Breast epithelium (tissue), 4 donors: ENCODE measurements around the gene WDPCP. TPM values are rescaled to one million over a fixed set of nuclear protein-coding genes. Genes with fewer than 3 reads are reported as not detected.

Experiments
- DNase-seq, 2 donors: peaks; one replicate each; pipeline ENCODE4 v3.0.0-alpha.2; 2019; ENCODE audit warnings: low spot score in 2 of 2
- H3K27ac ChIP-seq, 2 donors: fragments of 200-600 bp; sonication (generic) in 1 of 2; one replicate each; pipeline ENCODE4 v1.5.1; 2016 to 2019; ENCODE audit warnings: mild to moderate bottlenecking in 1 of 2
- H3K27me3 ChIP-seq, 2 donors: fragments of 200-600 bp; sonication (generic) in 1 of 2; one replicate each; pipeline versions ENCODE4 v1.5.1 to v1.6.0; 2017 to 2019; ENCODE audit warnings: control low read depth in 1 of 2, mild to moderate bottlenecking in 1 of 2
- H3K36me3 ChIP-seq: fragments of 200-600 bp; one replicate; pipeline ENCODE4 v1.5.1; 2019
- H3K4me1 ChIP-seq, 2 donors: fragments of 200-600 bp; sonication (generic); one replicate each; pipeline ENCODE4 v1.5.1; 2016 to 2019; ENCODE audit warnings: control low read depth in 1 of 2
- H3K4me3 ChIP-seq, 3 donors: fragments of 200-600 bp; sonication (generic); 1 replicate in 2 of 3; 2 replicates in 1 of 3; pipeline ENCODE4 v1.5.1; 2016 to 2019; ENCODE audit warnings: mild to moderate bottlenecking in 3 of 3, moderate library complexity in 2 of 3
- H3K9me3 ChIP-seq, 2 donors: fragments of 200-600 bp; sonication (generic) in 1 of 2; one replicate each; pipeline ENCODE4 v1.5.1; 2016 to 2019; ENCODE audit warnings: control low read depth in 1 of 2
- POLR2A ChIP-seq: fragments of 450-650 bp; IDR thresholded peaks from one replicate; pipeline ENCODE4 v1.6.1; 2016; ENCODE audit warnings: antibody characterized with exemption, mild to moderate bottlenecking, moderate library complexity
- POLR2AphosphoS5 ChIP-seq, 3 donors: sonication (generic); formaldehyde crosslinking; IDR thresholded peaks; one replicate each; pipeline ENCODE4 v1.6.1; 2017; ENCODE audit warnings: antibody characterized with exemption in 3 of 3
- intact Hi-C: fragments of 100-400 bp; cut with DNase I; formaldehyde crosslinking; loops from one replicate; pipeline ENCODE4 v1.15.1; 2023; ENCODE audit warnings: low total_unique reads
- total RNA-seq, 3 donors: library from RNA; depleted of rRNA; stranded (reverse); fragments of >200 nt; gene quantifications; one replicate each; pipeline ENCODE4 v1.1.0, GENCODE V29; 2016
- TF ChIP-seq, protein P1 (sequence below), 3 donors: fragments of 450-650 bp; IDR thresholded peaks; one replicate each; pipeline ENCODE4 v1.5.1; 2016 to 2017; ENCODE audit warnings: antibody characterized with exemption in 3 of 3, mild to moderate bottlenecking in 3 of 3, moderate library complexity in 3 of 3

Gene WDPCP
- total RNA-seq, 3 donors from 2014 or later: 25.2 to 37.4 (median 29.4) TPM

- TF ChIP-seq POLR2AphosphoS5 (IDR thresholded peaks at IDR 0.05): no peak
- TF ChIP-seq, protein P1, sequence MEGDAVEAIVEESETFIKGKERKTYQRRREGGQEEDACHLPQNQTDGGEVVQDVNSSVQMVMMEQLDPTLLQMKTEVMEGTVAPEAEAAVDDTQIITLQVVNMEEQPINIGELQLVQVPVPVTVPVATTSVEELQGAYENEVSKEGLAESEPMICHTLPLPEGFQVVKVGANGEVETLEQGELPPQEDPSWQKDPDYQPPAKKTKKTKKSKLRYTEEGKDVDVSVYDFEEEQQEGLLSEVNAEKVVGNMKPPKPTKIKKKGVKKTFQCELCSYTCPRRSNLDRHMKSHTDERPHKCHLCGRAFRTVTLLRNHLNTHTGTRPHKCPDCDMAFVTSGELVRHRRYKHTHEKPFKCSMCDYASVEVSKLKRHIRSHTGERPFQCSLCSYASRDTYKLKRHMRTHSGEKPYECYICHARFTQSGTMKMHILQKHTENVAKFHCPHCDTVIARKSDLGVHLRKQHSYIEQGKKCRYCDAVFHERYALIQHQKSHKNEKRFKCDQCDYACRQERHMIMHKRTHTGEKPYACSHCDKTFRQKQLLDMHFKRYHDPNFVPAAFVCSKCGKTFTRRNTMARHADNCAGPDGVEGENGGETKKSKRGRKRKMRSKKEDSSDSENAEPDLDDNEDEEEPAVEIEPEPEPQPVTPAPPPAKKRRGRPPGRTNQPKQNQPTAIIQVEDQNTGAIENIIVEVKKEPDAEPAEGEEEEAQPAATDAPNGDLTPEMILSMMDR (IDR thresholded peaks at IDR 0.05): no peak
- Histone ChIP-seq H3K4me3 (no peak overlapping the region), H3K4me1 (no peaks in the 10 kb centered on the region), H3K36me3 (peaks cover 5% of the 10 kb centered on the region), H3K27ac (no peak overlapping the region), H3K9me3 (peaks cover 20% of the 10 kb centered on the region in 2 donors), H3K27me3 (no peaks in the 10 kb centered on the region)
- no peak for DNase-seq
- intact Hi-C loops: loop anchor here (2.0 kb wide), 1 partner anchor 70 kb away; the partner anchor contains the start of gene OTX1
Measured at GRCh38 chr2:63121055-63121834, 467.0 kb downstream of the WDPCP start.

DNA sequence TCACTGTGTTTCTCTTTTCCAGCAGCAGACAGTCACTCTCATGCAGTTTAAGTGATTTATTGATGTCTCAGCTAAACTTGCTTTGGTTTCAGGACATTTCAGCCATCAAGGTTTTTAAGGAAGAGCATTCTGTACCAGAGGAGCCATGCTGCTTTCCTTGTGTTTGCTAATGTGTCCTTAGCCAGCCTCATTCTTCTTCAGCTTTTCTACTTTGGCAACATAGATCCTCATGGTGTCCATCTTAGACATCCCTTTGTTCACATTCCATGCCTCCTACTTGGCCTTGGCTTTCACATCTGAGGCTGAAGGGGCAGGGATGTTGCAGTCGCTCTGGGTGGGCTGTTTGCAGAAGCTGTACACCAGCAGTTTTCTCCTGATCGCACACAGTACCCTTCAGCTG is 469.5 kb downstream of the WDPCP start:
- Histone ChIP-seq H3K27ac (no peak overlapping the region), H3K4me1 (no peaks in the 10 kb centered on the region), H3K9me3 (peaks cover 22 to 31% of the 10 kb centered on the region in 2 donors), H3K36me3 (peaks cover 5% of the 10 kb centered on the region), H3K4me3 (no peak overlapping the region), H3K27me3 (no peaks in the 10 kb centered on the region)
- TF ChIP-seq POLR2AphosphoS5 (IDR thresholded peaks at IDR 0.05) (no peak), POLR2A (no peak)
- TF ChIP-seq, protein P1 (IDR thresholded peaks at IDR 0.05): no peak
- DNase-seq: no peak
- intact Hi-C loops: no loop called here

GRCh38 chr2:63104482-63104881 is 483.8 kb downstream of the WDPCP start:
- TF ChIP-seq POLR2AphosphoS5 (IDR thresholded peaks at IDR 0.05) (no peak), POLR2A (no peak)
- TF ChIP-seq, protein P1 (IDR thresholded peaks at IDR 0.05): no peak
- H3K27ac ChIP-seq: no peak overlapping the region
- H3K4me1 ChIP-seq: no peaks in the 10 kb centered on the region
- H3K27me3 ChIP-seq: no peaks in the 10 kb centered on the region
- H3K36me3 ChIP-seq: no peaks in the 10 kb centered on the region
- intact Hi-C loops: no loop called here
- H3K9me3 ChIP-seq: peaks cover 21 to 58% of the 10 kb centered on the region in 2 donors
- H3K4me3 ChIP-seq: no peak overlapping the region
- DNase-seq: no peak

- Histone ChIP-seq H3K27me3 (no peaks in the 10 kb centered on the region), H3K27ac (no peak overlapping the region), H3K9me3 (peaks cover 21 to 58% of the 10 kb centered on the region in 2 donors), H3K36me3 (no peaks in the 10 kb centered on the region), H3K4me3 (no peak overlapping the region), H3K4me1 (no peaks in the 10 kb centered on the region)
- intact Hi-C loops: no loop called here
- DNase-seq: no peak
- TF ChIP-seq POLR2A (no peak), POLR2AphosphoS5 (IDR thresholded peaks at IDR 0.05) (no peak)
- TF ChIP-seq, protein P1 (IDR thresholded peaks at IDR 0.05): no peak
Measured at GRCh38 chr2:63101954-63102353, 486.3 kb downstream of the WDPCP start.

GRCh38 chr2:63099032-63099431 is 489.2 kb downstream of the WDPCP start:
- peaks cover 0 to 35% of the 10 kb centered on the region in 2 donors for H3K9me3 ChIP-seq
- DNase-seq: no peak
- H3K27ac ChIP-seq: no peak overlapping the region
- H3K4me3 ChIP-seq: no peak overlapping the region
- TF ChIP-seq POLR2AphosphoS5 (IDR thresholded peaks at IDR 0.05): no peak
- TF ChIP-seq, protein P1 (IDR thresholded peaks at IDR 0.05): no peak
- TF ChIP-seq POLR2A: no peak
- no peaks in the 10 kb centered on the region for H3K4me1 ChIP-seq
- no peaks in the 10 kb centered on the region for H3K36me3 ChIP-seq
- no peaks in the 10 kb centered on the region for H3K27me3 ChIP-seq
- intact Hi-C loops: no loop called here
